GM23338 (cell line): Measurements from ENCODE around the gene HIVEP2. TPM values are rescaled to one million over a fixed set of nuclear protein-coding genes. Genes with fewer than 3 reads are reported as not detected.

Experiments used
- ATAC-seq: fragments of 200-7000 bp; cut with Tn5 transposase; 3 replicates; pipeline ENCODE4 v1.9.1; 2020
- DNase-seq: peaks from one replicate; pipeline ENCODE4 v3.0.0-alpha.2; 2015; ENCODE audit warnings: low spot score
- H2AFZ ChIP-seq: fragments of 200-600 bp; sonication (generic); 2 replicates; pipeline ENCODE4 v1.8.0; 2016; ENCODE audit warnings: antibody characterized with exemption, mild to moderate bottlenecking, moderate library complexity
- H3F3A ChIP-seq: fragments of 200-600 bp; sonication (generic); replicated peaks from 2 replicates; pipeline ENCODE4 v1.8.0; 2017; ENCODE audit warnings: antibody characterized with exemption, mixed run types, low read depth
- H3K27ac ChIP-seq: fragments of 200-600 bp; sonication (generic); 2 replicates; pipeline ENCODE4 v1.6.1; 2016; ENCODE audit warnings: low read depth
- H3K27me3 ChIP-seq: fragments of 200-600 bp; sonication (generic); 2 replicates; pipeline ENCODE4 v1.8.0; 2016; ENCODE audit warnings: mild to moderate bottlenecking, mixed run types, moderate library complexity; ENCODE audit not compliant: insufficient read depth
- H3K36me3 ChIP-seq: fragments of 200-600 bp; sonication (generic); 2 replicates; pipeline ENCODE4 v1.8.0; 2016; ENCODE audit warnings: mild to moderate bottlenecking; ENCODE audit not compliant: insufficient read depth
- H3K4me1 ChIP-seq: fragments of 200-600 bp; sonication (generic); 2 replicates; pipeline ENCODE4 v1.8.0; 2016; ENCODE audit warnings: mild to moderate bottlenecking, moderate library complexity; ENCODE audit not compliant: insufficient read depth
- H3K4me2 ChIP-seq: fragments of 200-600 bp; sonication (generic); 2 replicates; pipeline ENCODE4 v1.7.1; 2017; ENCODE audit warnings: mixed run types
- H3K4me3 ChIP-seq: fragments of 200-600 bp; sonication (generic); 2 replicates; pipeline ENCODE4 v1.6.1; 2016; ENCODE audit warnings: mixed run types
- H3K79me2 ChIP-seq: fragments of 200-600 bp; sonication (generic); replicated peaks from 2 replicates; pipeline ENCODE4 v1.8.0; 2017; ENCODE audit warnings: mild to moderate bottlenecking; ENCODE audit not compliant: insufficient read depth
- H3K9me2 ChIP-seq: fragments of 200-600 bp; sonication (generic); 2 replicates; pipeline ENCODE4 v1.8.0; 2017; ENCODE audit not compliant: insufficient read depth
- H4K20me1 ChIP-seq: fragments of 200-600 bp; sonication (generic); replicated peaks from 2 replicates; pipeline ENCODE4 v1.8.0; 2017; ENCODE audit warnings: mild to moderate bottlenecking; ENCODE audit not compliant: insufficient read depth
- H3K27ac Mint-ChIP-seq: 2 replicates; pipeline ENCODE4 v1.8.0; 2020; ENCODE audit warnings: inconsistent platforms, mild to moderate bottlenecking, moderate library complexity, mixed read lengths
- H3K27me3 Mint-ChIP-seq: 3 replicates; pipeline ENCODE4 v1.8.0; 2022; ENCODE audit warnings: low read depth, mild to moderate bottlenecking, moderate library complexity, mixed read lengths, inconsistent platforms; ENCODE audit not compliant: insufficient read depth, poor library complexity
- H3K36me3 Mint-ChIP-seq: 3 replicates; pipeline ENCODE4 v1.8.0; 2021; ENCODE audit warnings: low read depth, mild to moderate bottlenecking, inconsistent platforms, moderate library complexity, mixed read lengths
- H3K4me1 Mint-ChIP-seq: 3 replicates; pipeline ENCODE4 v1.8.0; 2020; ENCODE audit warnings: mild to moderate bottlenecking, inconsistent platforms, mixed read lengths
- H3K4me3 Mint-ChIP-seq: 3 replicates; pipeline ENCODE4 v1.8.0; 2021; ENCODE audit warnings: moderate library complexity, mild to moderate bottlenecking, inconsistent platforms, mixed read lengths
- H3K9me3 Mint-ChIP-seq: 3 replicates; pipeline ENCODE4 v1.8.0; 2020; ENCODE audit warnings: moderate library complexity, mild to moderate bottlenecking, inconsistent platforms, mixed read lengths
- CREB1 ChIP-seq: fragments of 250-450 bp; sonication (Bioruptor Pico); IDR thresholded peaks from 2 replicates; pipeline ENCODE4 v1.5.0; 2020; ENCODE audit warnings: low read depth, mild to moderate bottlenecking, moderate library complexity
- EZH2phosphoT487 ChIP-seq: fragments of 200-600 bp; sonication (generic); IDR thresholded peaks from one replicate; pipeline ENCODE4 v1.8.1; 2018; ENCODE audit warnings: antibody characterized with exemption; ENCODE audit not compliant: unreplicated experiment
- JUNB ChIP-seq: IDR thresholded peaks from one replicate; pipeline ENCODE4 v1.6.1; 2016; ENCODE audit warnings: antibody characterized with exemption; ENCODE audit not compliant: unreplicated experiment
- NANOG ChIP-seq: IDR thresholded peaks from 2 replicates; pipeline ENCODE4 v1.6.1; 2016; ENCODE audit warnings: antibody characterized with exemption, borderline replicate concordance
- POLR2AphosphoS5 ChIP-seq: IDR thresholded peaks from 2 replicates; pipeline ENCODE4 v1.6.1; 2016; ENCODE audit warnings: antibody characterized with exemption, low read depth
- REST ChIP-seq: IDR thresholded peaks from one replicate; pipeline ENCODE4 v1.6.1; 2018; ENCODE audit warnings: antibody characterized with exemption; ENCODE audit not compliant: unreplicated experiment
- ZNF331 ChIP-seq: fragments of 250-450 bp; sonication (Bioruptor Pico); IDR thresholded peaks from 2 replicates; pipeline ENCODE4 v1.5.0; 2020; ENCODE audit warnings: low read depth, mild to moderate bottlenecking, moderate library complexity
- ZNF462 ChIP-seq: fragments of 250-450 bp; sonication (Bioruptor Pico); IDR thresholded peaks from 2 replicates; pipeline ENCODE4 v1.5.0; 2020; ENCODE audit warnings: mild to moderate bottlenecking, moderate library complexity
- polyA plus RNA-seq: library from polyadenylated mRNA; unstranded; fragments of >200 nt; fragmentation: Nextera tagmentation; extraction: Ambion mirVana; gene quantifications from 2 replicates; pipeline ENCODE4 v1.2.1, GENCODE V29; 2016
- total RNA-seq: library from RNA; depleted of rRNA; stranded (reverse); fragments of >200 nt; shearing (Covaris generic); gene quantifications from 2 replicates; pipeline ENCODE4 v1.2.3, GENCODE V29; 2014
- TF ChIP-seq, protein P1 (sequence below), 2 experiments: fragments of 200-600 bp in 1 of 2; sonication (generic) in 1 of 2; conservative IDR thresholded peaks; 2 replicates each; pipeline versions ENCODE4 v1.5.1 to v1.6.1; 2016 to 2017; ENCODE audit warnings: antibody characterized with exemption in 2 of 2, low read depth in 2 of 2, mild to moderate bottlenecking in 2 of 2, moderate library complexity in 1 of 2
- TF ChIP-seq, protein P2 (sequence below): IDR thresholded peaks from 2 replicates; pipeline ENCODE4 v1.6.1; 2016; ENCODE audit warnings: antibody characterized with exemption

HIVEP2 gene
- total and polyA plus RNA-seq, 2 experiments from 2014 or later, result 1.5 to 7.4 TPM

- peaks cover 1% of the 10 kb centered on the region for H3K27me3 Mint-ChIP-seq
- no peak for DNase-seq
- no peaks in the 10 kb centered on the region for H3K36me3 Mint-ChIP-seq
- no peaks in the 10 kb centered on the region for H3K9me3 Mint-ChIP-seq
- no peak for ATAC-seq
- peaks cover 8% of the 10 kb centered on the region for H3K4me1 Mint-ChIP-seq
- no peak overlapping the region for H3K27ac ChIP-seq
- no peak overlapping the region for H3K4me3 ChIP-seq
- H3K36me3 ChIP-seq, result no peaks in the 10 kb centered on the region
- H2AFZ ChIP-seq, result no peak overlapping the region
- H3K27ac Mint-ChIP-seq, result no peak overlapping the region
- H3K4me2 ChIP-seq, result no peak overlapping the region
- no peaks in the 10 kb centered on the region for H3K27me3 ChIP-seq
- no peaks in the 10 kb centered on the region for H3K9me2 ChIP-seq
- H3K4me1 ChIP-seq, result no peaks in the 10 kb centered on the region
- H3F3A ChIP-seq, result no peaks in the 10 kb centered on the region
- no peak overlapping the region for H3K4me3 Mint-ChIP-seq
- TF ChIP-seq REST (no peak), CREB1 (CRISPR knock-in tag) (no peak), ZNF331 (no peak), JUNB (no peak), NANOG (no peak), ZNF462 (CRISPR knock-in tag) (no peak), EZH2phosphoT487 (no peak), POLR2AphosphoS5 (no peak)
- TF ChIP-seq, protein P1, sequence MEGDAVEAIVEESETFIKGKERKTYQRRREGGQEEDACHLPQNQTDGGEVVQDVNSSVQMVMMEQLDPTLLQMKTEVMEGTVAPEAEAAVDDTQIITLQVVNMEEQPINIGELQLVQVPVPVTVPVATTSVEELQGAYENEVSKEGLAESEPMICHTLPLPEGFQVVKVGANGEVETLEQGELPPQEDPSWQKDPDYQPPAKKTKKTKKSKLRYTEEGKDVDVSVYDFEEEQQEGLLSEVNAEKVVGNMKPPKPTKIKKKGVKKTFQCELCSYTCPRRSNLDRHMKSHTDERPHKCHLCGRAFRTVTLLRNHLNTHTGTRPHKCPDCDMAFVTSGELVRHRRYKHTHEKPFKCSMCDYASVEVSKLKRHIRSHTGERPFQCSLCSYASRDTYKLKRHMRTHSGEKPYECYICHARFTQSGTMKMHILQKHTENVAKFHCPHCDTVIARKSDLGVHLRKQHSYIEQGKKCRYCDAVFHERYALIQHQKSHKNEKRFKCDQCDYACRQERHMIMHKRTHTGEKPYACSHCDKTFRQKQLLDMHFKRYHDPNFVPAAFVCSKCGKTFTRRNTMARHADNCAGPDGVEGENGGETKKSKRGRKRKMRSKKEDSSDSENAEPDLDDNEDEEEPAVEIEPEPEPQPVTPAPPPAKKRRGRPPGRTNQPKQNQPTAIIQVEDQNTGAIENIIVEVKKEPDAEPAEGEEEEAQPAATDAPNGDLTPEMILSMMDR (conservative IDR thresholded peaks at IDR 0.05; ENCODE audit: low read depth in 2 of 2), result no peak
- TF ChIP-seq, protein P2, sequence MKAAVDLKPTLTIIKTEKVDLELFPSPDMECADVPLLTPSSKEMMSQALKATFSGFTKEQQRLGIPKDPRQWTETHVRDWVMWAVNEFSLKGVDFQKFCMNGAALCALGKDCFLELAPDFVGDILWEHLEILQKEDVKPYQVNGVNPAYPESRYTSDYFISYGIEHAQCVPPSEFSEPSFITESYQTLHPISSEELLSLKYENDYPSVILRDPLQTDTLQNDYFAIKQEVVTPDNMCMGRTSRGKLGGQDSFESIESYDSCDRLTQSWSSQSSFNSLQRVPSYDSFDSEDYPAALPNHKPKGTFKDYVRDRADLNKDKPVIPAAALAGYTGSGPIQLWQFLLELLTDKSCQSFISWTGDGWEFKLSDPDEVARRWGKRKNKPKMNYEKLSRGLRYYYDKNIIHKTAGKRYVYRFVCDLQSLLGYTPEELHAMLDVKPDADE, result no peak
- H3K79me2 ChIP-seq, result no peaks in the 10 kb centered on the region
- H4K20me1 ChIP-seq, result no peaks in the 10 kb centered on the region
Observed at GRCh38 chr6:142796571-142796970, 148.4 kb downstream of the HIVEP2 start.
